GM19240 (cell line): ENCODE measurements around the gene ITPRID2.

Experiments
- DNase-seq: peaks from one replicate; pipeline ENCODE4 v3.0.0; 2011; ENCODE audit warnings: low spot score; ENCODE audit not compliant: insufficient read length

ITPRID2 gene

GRCh38 chr2:181891258-181891965 is at the start of gene ITPRID2:
Gene ITPRID2 (plus strand): TSS chr2:181891730. CDS start chr2:181892067, 337 bp downstream.
- DNase-seq, result peak; percentile 76

DNA sequence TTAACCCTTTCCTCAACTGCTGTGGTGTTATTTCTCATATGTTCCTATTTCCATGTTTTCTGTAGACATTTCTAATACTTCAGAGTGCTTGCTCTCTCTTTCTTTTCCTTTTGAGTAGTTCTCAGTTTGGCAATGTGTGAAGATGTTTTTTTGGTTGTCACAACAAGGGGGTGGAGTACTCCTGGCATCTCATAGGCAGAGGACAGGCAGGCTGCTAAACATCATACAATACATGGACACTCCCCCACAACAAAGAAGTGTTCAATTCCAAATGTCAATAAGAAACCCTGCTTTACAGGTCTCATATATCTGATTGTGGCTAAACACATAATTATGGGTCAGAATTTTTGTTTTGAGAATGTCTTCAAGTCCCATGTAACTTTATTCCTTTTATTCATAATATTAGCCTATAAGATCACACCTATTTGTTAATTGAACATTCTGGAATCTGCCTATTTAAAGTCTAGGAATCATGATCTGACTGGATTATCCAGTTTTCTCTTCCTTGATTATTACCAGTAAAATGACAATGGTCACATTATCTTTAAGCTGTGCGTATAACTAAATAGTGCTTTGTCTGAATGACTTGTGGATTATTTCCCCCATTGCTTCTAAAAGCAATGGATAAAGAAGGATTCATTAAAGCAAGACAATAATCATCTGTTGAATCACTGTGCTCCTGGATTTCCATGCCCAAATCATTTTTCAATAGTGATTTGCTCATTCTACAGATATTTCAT is 46.8 kb upstream of the ITPRID2 start:
- DNase-seq, result no peak

DNA sequence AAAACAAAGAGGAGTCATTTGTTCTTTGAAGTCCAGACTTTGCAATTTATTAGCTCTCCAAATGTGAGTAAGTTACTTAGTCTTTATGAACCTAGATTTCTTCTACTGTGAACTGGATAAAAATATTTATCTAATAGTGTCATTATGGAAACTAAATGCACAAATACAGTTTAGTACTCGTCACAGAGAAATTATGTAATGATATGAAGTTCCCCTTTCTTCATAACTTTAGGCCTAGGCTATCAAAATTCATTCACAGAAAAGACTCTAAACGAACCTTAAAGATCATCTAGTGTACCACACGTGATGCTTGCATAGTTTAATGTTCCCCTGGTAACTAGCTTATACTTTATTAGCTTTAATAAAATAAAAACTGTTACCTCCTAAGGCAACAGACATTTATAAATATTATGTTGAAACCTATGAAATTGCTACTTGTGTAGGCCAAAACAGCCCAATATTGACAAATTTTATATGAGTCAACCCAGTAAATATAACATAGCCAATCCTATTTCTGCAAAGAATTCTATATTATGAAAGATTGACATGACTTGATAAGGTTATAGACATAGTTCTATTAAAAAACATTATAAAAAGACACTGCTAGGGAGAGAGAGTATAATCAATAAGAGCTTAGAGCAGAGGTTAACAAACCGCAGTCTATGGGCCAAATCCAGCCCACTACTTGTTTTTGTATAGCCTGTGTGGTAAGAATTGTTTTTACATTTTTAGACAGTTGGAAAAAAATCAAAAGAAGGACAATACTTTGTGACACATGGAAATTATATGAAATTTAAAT is 44.9 kb upstream of the ITPRID2 start:
- no peak for DNase-seq

DNA sequence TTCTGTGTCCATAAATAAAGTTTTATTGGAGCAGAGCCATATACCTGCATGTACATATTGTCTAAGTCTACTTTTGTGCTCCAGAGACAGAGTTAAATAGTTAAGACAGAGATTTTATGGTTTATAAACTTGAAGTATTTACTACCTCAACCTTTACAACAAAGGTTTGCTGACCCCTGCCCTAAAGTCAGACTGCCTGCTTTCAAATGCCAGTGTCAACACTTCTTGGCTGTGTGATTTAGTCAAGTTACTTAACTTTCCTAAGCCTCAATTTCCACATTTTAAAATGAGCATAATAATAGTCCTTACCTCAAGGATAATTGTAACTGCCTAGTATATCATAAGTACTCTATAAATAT is 44.4 kb upstream of the ITPRID2 start:
- DNase-seq, result no peak

GRCh38 chr2:181847702-181848101 is 43.8 kb upstream of the ITPRID2 start:
- no peak for DNase-seq

GRCh38 chr2:181848261-181848886 is 43.2 kb upstream of the ITPRID2 start:
- DNase-seq, result no peak

DNA sequence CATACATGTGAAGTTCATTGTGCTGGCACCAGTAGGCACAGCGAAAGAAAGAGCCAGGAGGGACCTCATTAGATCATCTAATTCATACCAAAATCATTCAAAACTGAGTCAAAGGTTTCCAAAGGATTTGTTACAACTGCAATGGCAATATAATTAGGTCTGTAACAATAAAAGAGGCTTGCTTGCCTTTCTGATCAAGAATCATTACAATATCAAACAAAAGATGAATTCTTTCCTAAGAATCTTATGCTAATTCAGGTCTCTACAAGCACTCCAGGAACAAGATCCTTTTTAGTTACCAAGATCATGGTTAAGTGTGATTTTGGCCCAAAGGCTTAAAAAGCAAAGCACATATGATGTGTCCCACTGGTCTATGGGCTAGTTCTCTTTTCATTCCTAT is 41.9 kb upstream of the ITPRID2 start:
- DNase-seq, result no peak

DNA sequence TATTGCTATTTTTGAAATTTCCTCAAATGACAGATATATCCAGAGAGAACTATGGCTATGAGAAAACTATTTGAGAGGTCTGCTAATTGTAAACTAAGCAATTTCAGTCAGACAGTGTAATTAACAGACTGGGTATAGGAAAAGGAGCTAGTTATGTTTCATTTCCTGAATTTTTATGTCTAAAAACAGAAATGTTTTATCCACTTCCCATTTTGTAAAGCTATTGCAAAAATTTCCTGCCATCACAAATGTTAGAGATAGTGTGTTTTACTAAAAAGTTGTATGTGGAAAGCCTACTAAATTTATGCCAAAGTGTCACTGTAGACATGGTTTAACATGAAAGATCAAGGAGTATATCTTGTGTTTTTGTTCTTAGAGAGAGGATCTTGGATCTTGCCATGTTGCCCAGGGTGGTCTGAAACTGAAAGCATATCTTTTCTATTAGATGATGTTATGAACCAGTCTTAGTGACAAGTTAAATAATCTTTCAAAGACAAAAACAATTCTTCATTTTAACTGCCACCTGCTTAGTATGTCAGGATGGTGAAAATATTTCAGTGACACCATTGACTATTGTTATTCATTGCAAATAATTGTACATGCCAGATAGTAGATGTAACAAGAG is 40.5 kb upstream of the ITPRID2 start:
- DNase-seq, result no peak

- DNase-seq, result no peak
These were observed 39.8 kb upstream of the ITPRID2 start for GRCh38 chr2:181851726-181852125.

DNA sequence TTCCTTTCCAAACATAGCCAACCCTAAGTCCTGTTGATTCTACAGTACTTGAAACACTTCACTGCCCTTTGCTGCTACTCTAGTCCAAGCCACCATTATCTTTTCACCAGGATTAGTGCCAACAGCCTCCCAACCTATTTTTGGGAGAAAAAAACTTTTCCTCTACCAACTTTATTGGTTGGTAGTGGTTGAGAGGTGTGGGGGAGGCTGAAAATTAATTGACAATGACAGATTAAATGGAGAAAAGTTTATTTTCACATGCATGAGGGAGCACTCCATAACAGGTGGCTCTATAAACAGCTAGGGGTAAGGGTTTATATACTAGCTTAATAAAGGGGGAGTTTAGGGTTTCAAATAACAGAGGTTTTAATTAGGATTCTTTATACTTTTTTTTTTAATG is 37.8 kb upstream of the ITPRID2 start:
- DNase-seq, result no peak

GRCh38 chr2:181857483-181857882 is 34.0 kb upstream of the ITPRID2 start:
- no peak for DNase-seq

GRCh38 chr2:181858600-181858999 is 32.9 kb upstream of the ITPRID2 start:
- DNase-seq, result no peak

GRCh38 chr2:181859123-181859522 is 32.4 kb upstream of the ITPRID2 start:
- DNase-seq, result no peak

- DNase-seq, result no peak
These were observed 31.7 kb upstream of the ITPRID2 start for GRCh38 chr2:181859803-181860202.

- no peak for DNase-seq
These were observed 30.2 kb upstream of the ITPRID2 start for GRCh38 chr2:181861379-181861778.

DNA sequence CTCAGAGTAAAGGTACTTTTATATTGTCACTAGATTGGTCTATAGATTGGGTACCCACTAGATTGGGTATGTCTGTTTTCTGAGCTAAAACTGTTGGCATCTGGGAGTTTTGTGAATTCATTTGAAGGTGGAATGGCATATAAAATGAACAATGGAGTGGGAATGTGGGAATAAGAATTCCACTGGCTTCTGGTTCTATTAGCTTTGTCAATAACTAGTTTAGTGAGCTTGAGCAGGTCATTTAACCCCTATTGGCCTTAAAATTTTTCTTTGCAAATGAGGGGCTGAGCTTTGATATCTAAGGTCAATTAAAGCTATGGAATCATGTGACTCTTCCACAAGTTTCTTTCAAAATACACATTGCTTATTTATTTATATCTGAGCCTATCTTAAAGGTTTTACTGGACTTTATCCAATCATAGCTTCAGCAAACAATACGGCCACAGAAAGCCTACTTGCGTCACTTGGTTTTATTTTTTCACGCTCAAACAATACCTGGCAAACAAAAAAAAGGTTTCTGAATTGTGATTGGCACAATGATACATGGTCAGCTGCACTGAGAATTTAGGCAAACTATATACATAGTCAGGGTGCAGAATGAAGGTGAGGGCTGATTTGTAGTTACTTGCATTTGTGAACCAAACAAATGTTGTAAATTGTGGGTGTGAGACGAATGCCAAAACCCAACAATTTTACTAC is 28.8 kb upstream of the ITPRID2 start:
- DNase-seq, result no peak

DNA sequence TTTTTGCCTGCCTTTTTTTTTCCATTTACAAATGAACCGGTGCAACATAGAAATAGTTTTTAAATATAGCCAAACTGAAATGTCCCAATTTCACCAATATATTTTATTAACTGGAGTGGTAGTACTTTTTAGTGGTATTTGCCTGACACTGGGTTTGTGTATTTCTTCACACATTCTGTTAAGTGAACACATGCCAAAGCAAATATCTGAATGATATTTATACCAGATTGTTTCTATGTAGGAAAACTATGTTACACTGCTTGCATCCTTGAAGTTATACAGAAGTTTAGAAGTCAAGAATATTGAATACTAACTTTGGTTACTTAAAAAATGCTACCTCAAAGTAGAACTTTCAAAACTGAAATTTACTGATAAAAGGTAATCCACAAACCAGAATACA is 19.4 kb upstream of the ITPRID2 start:
- DNase-seq, result no peak

DNA sequence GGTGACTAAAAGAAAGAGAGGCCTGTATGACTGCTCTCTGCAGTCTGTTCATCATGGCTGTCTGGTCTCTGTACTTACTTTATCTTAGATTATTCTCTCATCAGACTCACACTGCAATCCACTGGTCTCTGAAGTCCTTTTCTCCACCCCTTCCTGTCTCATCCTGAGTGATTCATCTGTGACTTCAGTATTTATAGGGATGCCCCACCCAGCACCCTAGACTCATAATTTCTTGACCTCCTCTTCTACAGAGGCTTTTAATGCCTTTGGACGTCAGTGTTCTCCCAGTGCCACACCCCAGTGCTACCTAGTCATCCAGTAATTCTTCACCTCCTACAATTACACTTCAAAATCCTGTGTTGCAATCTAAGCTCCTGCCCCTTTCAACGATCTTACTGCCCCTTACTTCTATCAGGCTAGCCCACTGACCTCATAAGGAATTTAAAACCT is 14.9 kb upstream of the ITPRID2 start:
- DNase-seq, result no peak

GRCh38 chr2:181877181-181877664 is 14.3 kb upstream of the ITPRID2 start:
- DNase-seq, result no peak

DNA sequence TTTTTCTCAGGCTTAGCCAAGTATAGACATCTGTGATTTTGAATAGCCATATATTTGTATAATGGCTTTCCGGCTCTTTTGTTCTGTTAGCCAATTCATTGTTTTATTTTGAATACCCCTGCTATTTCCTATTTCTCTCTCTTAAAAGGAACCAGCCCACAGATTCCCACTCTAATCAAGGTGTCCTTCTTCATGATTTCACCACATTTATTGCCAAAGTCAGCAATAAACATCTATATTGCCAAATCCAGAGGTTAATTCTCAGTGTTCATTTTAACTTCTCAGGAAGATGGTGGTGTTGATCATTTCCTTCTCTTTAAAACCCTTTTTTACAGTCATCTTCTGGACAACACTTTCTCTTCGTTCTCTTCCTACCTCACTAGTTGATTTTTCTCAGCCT is 13.1 kb upstream of the ITPRID2 start:
- no peak for DNase-seq
